GM18951 (cell line): ENCODE measurements around the gene BCAS3.
"Not testable (repeated sequence)": the region's sequence is repeated elsewhere in the genome, so short reads cannot be mapped to it uniquely, and the experiment has no call there.

Source experiments
- POLR2A ChIP-seq: IDR thresholded peaks from 4 replicates; pipeline ENCODE4 v1.6.1; 2011; ENCODE audit warnings: mild to moderate bottlenecking; ENCODE audit not compliant: insufficient read length, insufficient read depth; ENCODE audit errors: extremely low read depth
- in situ Hi-C: fragments of 300-500 bp; cut with MboI; formaldehyde crosslinking; loops from one replicate; pipeline ENCODE4 v1.12.0; 2022; ENCODE audit warnings: low sequenced_read_pairs, mixed read lengths, inconsistent platforms; ENCODE audit not compliant: unreplicated experiment

BCAS3 gene

DNA sequence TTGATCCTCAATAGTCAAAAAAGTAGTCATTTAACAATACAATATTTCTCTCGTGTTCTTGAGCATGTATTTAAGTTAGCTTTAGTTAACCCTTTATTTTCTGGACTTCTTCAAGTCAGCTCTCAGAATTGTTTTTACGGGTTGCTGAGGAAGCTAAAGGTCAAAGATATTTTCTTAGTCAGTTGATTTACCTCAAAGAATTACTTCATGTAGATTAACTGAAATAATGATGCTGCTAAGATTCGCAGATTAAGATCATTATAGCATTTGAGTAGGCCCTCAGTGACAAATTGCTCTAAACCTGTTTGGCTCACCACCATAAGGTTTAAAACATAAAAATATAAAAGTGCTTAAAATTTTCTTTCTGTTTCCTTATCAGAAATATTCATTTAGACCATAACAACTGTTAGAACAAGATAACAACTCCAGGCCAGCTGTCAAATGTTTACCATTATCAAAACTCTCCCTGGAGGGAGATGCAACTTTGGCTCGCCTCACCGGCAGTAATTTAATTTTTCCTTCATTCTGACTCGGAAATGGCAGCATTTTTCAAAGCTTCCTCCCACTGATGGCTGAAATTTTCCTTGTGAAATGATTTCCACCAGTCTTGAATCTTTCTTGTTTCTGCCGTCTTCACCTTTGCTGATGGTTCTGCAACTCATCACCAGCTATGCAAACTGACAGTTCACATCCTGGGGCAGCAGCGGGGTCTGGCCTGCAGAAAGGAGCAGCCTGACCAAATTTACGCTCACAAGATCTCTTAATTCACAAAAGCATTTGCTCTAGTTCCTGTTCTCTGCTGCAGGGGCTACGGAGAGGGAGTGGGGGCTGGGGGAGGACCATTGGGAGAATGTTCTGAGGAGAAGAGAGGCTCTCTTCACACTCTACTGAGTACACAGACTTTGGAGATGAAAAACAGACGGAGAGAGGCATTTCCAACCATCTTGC is 467.2 kb downstream of the BCAS3 start:
- in situ Hi-C loops: no loop called here
- no peak for TF ChIP-seq POLR2A

DNA sequence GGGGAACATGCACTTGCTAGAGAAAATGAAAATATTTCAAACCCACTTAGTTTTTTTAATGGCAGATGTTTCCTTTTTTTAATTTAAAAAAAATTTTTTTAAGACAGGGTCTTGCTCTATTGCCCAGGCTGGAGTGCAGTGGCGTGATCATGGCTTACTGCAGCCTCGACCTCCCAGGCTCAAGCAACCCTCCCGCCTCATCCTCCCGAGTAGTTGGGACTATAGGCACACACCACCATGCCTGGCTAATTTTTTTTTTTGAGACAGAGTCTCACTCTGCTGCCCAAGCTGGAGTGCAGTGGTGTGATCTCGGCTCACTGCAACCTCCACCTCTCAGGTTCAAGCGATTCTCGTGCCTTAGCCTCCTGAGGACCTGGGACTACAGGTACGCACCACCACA is 469.2 kb downstream of the BCAS3 start:
- in situ Hi-C loops: not testable (repeated sequence)

DNA sequence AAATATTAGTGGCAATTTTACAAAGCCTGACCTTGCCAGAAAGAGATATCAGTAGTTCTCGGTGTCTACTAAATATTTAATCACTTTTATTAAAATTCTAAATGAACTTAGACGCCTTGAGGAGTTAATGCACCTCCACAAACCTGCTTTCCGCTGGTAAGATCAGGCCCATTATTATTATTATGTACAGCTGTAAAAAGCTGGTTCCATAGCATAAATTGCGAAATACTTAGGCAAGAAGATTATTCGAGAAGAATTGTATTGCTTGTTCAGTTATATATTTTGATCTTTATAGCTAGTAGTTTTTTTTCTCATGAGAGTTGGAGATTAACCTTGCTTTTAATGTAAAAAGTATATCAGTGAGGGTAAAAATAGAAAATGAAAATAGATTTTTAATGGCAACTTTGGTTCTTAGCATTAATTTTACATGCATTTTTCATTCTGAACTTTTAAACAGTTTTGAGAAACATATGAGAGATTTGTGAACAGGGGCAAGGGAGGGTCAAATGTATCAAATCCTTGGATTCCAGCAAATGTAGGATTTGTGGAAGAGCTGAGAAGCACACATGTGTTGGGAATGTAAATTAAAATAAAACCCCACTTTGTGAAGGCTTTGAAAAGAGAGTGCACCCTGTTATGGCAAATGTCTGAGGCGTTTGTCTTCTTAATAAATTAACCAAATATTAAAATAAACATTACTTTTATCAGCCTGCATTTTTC is 471.6 kb downstream of the BCAS3 start:
- TF ChIP-seq POLR2A: no peak
- in situ Hi-C loops: no loop called here

DNA sequence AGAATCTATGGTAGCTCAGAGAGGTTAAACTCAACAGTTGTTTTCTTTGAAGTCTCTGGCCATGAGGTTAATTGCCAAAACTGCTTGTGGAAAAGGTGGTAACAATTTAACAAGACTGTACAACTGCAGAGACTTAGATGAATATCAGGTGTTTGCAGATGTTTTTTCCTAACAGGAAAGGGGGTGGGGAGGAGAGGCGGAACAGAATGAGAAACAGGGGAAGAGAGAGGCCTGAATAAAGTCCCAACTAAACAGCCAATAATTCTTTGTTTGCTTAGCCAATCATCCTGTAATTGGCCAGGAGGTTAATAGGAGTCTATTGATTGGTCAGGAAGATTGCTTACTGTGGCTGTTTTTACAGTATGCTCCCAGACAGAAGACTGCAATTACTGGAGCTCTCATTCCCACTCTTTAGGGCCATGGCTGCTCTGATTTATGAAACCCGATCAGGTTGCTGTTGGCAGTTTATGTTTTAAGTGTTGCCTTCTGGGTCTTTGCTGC is 472.3 kb downstream of the BCAS3 start:
- in situ Hi-C loops: no loop called here
- TF ChIP-seq POLR2A: no peak

DNA sequence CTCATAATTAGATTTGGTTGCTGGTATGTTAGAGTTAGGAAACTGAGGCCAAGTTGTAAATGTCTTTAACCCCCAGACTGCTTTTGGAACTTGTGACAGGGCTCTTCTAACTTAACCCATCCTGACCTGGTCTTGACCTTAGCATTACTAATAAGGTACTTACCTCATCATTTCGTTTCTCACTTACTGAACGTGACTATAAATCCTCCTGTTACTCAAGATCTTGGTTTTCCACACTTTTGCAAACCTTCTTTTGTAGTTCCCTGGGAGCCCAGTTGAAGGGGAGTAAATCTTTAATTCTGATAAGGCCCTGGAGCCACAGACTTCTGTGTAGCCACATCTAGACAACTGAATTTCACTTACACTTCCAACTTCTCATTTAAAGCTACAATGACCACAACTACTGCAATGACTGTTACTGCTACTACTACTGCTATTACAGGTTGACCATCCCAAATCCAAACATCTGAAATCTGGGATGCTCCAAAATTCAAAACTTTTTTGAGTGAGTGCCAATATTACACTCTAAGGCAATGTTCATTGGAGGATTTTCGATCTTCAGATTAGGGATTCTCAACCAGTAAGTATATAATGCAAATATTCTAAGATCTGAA is 473.1 kb downstream of the BCAS3 start:
- TF ChIP-seq POLR2A: no peak
- in situ Hi-C loops: no loop called here

DNA sequence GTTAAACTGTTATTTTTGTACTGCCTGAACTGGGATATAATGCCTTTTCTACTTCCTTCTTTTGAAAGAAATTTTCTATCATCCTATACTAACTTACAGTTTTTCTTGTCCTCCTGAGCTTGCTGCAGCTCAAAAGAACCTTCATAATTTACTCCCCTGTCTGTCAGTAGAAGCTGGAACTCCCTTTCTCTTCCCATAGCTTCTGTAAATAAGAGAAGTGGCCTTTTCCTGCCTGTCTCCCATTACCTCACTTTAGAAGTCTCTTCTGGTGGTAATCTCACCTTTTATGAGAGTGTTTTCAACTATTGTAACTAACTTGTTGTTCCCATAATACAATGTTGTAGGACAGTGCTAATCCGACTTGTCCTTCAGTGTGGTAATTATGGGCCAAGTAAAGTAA is 475.2 kb downstream of the BCAS3 start:
- in situ Hi-C loops: no loop called here
- TF ChIP-seq POLR2A: no peak

DNA sequence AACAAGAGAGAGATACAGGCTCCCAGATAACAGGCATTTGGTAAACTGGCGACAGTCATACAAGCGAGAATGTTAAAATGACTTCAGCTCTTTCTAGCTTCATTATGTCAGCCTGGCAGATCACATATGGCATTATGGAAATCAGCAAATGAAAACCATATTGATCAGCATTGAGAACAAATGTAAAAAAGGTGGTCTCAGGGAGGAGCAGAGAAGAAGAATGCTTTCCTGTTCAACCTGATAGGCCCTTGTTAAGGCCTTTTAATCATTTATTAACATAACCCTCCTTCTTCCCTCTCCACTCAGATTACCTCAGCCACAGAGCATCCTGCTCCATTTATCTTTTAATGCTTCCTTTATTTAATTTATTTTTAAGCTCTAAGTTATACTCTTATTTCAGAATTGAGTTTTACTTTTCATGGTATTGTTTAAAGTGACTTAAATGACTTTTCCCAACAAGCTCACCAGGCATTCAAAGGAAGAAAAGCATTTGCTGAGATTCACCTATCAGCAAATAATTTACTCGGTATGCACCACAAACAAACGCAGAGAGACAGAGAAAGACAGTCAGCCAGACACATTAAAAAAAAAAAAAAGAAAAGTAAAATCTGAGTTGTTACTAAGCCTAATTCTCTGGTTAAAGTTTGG is 478.1 kb downstream of the BCAS3 start:
- no peak for TF ChIP-seq POLR2A
- in situ Hi-C loops: no loop called here

DNA sequence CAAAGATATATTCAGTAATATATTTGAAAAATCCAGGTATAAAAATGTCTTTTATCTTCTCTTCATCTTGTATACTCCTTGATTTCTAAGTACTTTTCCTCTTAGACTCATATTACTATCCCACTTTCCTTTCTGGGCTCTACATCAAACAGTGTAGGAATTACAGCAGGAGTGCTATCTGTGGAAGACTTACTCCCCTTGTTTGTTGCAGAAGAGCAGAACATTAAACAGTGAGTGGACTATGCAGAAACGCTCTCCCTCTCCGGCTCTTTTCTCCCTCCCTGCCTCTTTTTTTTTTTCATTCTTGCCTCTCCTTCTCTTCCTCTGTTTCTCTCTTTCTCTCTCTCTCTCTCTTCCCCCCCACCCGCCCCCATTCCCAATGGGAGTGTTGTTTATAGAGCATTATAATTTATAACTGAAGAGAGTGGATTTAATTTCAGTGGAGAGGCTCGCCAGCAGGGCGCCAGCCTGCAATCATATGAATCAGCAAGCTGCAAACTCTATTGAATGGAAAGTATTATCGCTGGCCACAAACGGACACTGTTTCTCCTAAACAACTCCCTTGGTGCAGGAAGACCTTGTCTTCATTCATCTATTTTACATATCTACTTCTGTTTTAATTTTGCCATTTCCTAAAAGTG is 479.7 kb downstream of the BCAS3 start:
- in situ Hi-C loops: no loop called here
- TF ChIP-seq POLR2A: no peak

DNA sequence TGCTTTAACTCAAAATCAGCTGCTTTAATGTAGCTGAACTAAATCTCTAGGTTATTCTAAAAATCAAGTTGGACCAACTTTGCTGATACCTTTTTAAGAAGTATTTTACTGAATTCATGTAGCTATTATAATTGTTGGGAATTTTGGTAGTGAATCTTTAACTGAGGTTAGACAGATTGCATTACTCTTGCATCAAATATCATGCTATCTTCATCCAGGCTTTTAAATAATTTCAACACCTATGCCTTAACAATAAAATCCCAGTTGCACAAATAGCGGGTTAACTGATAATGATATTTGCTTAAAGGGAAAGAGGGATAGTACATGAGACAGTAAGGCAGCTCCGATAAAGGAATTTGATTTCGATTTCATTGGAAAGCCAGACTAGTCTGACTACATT is 480.7 kb downstream of the BCAS3 start:
- in situ Hi-C loops: no loop called here
- no peak for TF ChIP-seq POLR2A

DNA sequence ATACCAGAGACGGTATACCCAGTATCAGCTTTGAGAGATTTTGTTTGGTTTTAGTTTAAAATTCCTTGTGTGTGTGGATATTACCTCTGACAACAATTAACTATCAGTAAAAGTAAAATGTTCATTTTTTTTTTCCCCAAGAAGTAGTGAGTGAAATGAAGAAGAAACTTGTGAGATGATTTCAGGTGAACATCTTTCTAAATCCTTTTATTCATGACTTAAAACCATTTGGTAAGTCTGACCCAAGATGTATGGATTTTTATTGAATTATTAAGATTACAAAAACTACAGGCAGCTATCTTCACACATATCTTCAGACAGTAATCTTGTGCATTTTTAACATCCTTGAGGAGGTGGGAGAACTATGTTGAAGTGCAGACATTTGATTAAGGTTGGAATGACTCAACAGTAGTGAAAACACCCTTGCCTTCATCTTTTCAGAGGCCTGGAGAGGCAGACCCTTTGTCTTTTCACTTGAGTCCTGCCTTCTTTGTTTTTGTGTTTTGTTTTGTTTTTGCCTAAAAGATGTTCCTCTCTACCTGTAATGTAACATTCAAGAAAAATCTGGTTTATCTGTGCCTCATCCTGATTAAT is 481.7 kb downstream of the BCAS3 start:
- in situ Hi-C loops: no loop called here
- no peak for TF ChIP-seq POLR2A

DNA sequence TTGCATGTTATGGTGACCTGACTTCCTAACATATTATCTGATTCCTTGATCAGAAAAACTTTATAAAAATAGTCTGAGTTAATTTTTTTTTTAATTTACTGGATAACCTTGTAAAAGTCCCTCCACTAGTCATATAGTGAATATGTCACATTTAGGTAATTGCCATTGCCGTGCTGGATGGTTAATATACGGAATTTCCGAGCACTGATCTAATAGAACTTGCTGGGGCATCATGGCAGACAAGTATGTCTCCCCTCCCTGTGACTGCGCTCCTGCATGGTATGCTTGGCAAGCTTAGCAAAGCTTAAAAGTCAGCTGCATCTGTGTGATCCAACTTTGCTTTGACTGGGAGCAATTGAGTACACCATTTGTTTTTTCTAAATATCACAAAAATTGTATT is 482.6 kb downstream of the BCAS3 start:
- TF ChIP-seq POLR2A: no peak
- in situ Hi-C loops: loop anchor here (5.0 kb wide), 1 partner anchor 67 kb away; no protein-coding TSS in a partner anchor

DNA sequence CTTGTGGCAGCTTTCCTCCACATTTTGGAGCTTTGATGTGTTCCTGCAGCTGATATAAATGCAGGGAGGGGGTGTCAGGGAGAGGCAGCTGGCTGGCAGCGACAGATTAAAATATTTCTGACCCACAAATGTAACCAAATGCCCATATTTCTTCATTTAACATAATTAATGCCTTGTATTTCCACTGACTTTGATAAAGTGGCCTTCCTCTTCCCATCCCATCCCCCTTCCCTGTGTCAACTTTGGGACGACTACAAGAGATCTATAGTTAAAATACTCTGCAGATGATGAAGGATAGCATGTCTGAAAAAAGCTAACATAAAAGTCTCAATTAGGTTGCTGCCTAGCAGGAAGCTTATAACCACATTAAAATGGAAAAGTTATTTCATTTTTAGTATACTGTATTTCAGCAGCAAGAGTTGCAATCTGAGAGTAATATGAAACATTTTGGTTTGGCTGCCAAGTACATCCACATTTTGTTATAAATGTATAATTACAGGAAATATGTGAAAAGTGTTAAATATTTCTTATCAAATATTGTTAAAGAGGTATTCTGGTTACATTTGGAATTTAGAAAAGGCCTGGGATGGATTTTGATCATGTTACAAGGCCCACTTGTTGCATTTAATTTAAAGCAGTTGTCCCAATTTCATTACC is 483.3 kb downstream of the BCAS3 start:
- TF ChIP-seq POLR2A: no peak
- in situ Hi-C loops: loop anchor here (5.0 kb wide), 1 partner anchor 66 kb away; no protein-coding TSS in a partner anchor
